Left cardiac atrium (tissue), 4 donors: ENCODE measurements around the gene FAM229A. TPM values are rescaled to one million over a fixed set of nuclear protein-coding genes. Genes with fewer than 3 reads are reported as not detected.
"Not testable (repeated sequence)": the region's sequence is repeated elsewhere in the genome, so short reads cannot be mapped to it uniquely, and the experiment has no call there.

Source experiments
- ATAC-seq, 2 donors: fragments of 200-7000 bp; cut with Tn5 transposase; one replicate each; pipeline ENCODE4 v1.9.1; 2020; ENCODE audit warnings: mild to moderate bottlenecking in 2 of 2, moderate library complexity in 2 of 2
- DNase-seq: peaks from one replicate; pipeline ENCODE4 v3.0.0-alpha.2; 2020
- intact Hi-C, 2 donors: fragments of 100-400 bp; cut with DNase I; formaldehyde crosslinking; loops; one replicate each; pipeline versions ENCODE4 v1.14.1 to v1.15.1; 2022 to 2023
- total RNA-seq, 2 donors: library from RNA; stranded (reverse); fragmentation: NEBNext Ultra II Directional; extraction: Animal tissue kit (Norgen Biotek cat#: 25700); gene quantifications; one replicate each; pipeline ENCODE4 v1.2.1, GENCODE V29; 2021
- donor health status: DM: no; HTN: yes; CAD: no.
- donor health status: DM: no; HTN: yes; CAD: no; lungs with severe emphysema.
- donor health status: DM: yes; HTN: yes; CAD: no.
- donor health status: Dilated cardiomyopathy.

Gene FAM229A
- total RNA-seq, 2 donors from 2014 or later: 1.8 to 2.6 TPM

DNA sequence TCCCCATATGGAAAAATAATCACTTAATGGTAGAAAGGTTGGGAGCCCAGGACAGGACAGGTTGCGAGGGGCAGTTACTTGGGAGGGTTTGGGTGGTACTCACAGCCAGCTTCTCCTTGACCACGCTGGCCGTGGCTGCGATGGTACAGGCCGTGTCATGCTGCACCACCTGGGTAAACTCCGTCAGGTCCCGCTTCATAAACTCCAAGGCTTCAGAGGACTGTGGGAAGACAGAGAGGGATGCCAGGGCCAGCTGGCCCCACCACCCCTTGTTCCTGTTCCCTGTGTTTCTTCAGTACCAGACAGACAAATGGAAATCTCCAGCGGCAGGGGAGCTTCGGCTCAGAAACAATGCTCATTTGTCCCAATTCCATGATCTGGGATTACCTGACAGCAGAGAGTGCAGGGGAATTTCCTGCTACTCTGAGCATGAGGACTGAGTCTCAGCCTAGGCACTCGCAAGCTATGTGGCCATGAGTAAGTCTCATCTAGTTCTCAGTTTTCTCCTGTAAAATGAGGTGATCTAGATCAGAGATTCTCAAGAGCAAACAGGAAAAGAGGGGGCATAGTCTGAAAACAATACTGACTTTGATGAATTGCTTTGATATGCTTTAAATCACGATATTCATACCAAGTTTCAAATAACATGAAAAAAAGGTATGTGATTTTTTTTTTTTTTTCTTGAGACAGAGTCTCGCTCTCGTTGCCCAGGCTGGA, 24.5 kb upstream of the FAM229A start:
- intact Hi-C loops: no loop called here
- DNase-seq (no peak), ATAC-seq (no peak)

DNA sequence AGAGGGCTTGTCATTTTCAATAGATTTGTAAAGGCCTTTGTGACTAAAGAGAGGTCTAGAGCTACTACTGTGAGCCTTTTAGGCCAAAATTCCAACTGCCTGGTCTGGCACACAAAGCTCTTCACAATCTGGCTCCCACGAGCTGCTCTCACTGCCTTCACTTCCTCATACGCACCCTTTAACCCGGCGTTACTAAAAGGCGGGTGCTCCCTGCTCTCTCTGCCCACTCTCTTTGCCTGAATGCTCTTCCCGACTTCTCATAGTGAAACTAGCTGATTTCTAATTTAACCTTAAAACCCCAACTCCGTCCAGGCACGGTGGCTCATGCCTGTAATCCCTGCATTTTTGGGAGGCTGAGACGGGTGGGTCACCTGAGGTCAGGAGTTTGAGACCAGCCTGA, 17.8 kb upstream of the FAM229A start:
- no peak for DNase-seq
- intact Hi-C loops: no loop called here
- ATAC-seq: no peak

DNA sequence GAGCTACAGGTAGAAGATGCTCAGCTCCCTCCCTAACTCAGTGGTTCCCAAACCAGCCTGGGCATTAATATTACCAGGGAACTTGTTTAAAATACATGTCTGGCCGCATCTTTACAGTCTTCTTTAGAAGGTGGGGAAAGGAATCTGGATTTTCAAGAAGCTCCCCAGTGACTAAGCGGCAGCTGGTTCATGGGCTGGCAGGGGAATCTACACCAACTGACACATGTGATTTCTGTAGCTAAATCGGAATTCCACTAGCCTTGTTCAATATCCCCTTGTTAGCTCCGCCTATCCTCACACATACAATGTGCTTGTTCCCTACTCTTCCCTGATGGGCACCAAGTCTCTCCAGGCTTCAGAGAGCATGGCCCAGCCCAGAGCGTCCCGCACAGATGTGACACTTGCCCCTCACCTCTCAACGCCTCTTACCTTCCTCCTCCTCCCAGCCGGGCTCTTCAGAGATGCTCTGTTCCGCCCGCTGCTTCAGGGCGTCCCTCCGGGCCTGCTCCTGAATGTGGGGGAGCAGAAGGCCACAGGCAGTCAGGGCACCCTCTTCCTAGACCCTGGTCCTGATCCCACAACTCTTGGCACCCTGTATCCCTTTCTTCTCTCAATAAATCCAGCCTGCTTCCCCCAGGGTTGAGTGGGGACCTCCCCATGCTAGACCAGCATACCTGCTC, 15.4 kb upstream of the FAM229A start:
- intact Hi-C loops: no loop called here
- no peak for DNase-seq
- no peak for ATAC-seq

DNA sequence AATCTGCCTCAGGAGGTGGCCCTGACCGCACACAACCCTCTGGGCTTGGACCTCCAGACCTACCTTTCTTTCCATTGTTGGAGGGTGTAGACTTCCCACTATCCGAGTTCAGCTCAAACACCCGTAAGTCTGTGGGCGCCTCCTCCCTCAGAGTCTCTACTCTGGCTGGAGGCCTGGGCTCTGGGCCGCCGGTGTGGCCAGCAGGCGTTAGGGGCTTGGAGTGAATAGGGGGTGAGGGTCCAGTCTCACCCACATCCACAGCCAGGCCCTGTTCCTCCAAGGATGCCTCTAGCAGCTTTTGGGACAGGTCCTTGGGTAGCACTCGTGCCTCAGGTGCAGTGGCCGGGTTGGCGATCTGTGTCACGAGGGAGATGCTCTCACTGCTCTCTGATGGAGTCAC, 13.9 kb upstream of the FAM229A start:
- no peak for ATAC-seq
- intact Hi-C loops: no loop called here
- no peak for DNase-seq

DNA sequence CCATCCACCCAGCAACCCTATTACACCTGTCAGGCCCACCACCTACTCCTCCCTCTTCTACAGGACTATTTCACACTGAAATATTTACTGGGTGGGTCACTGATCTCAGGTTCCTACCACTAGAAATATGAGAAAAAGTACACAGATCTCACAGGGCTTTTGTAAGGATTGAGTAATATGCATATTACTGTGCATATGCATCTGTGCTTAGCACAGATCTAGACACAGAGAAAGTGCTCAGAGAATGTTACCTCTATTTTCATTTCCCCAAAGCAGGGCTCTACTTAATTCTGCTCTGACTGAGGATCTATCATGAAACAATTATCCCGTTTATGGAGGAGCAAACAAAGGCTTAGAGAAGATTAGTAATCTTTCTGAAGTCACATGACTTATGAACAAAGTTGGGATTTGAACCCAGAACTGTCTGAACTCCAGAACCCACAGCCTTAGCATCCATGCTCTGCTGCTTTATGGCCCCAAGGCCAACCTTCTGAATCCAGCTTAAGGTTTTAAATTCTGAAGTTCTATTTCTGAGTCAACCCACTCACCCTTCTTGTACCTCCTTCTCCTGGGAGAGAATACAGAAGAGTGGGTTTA, 11.8 kb upstream of the FAM229A start:
- no peak for DNase-seq
- no peak for ATAC-seq
- intact Hi-C loops: no loop called here

DNA sequence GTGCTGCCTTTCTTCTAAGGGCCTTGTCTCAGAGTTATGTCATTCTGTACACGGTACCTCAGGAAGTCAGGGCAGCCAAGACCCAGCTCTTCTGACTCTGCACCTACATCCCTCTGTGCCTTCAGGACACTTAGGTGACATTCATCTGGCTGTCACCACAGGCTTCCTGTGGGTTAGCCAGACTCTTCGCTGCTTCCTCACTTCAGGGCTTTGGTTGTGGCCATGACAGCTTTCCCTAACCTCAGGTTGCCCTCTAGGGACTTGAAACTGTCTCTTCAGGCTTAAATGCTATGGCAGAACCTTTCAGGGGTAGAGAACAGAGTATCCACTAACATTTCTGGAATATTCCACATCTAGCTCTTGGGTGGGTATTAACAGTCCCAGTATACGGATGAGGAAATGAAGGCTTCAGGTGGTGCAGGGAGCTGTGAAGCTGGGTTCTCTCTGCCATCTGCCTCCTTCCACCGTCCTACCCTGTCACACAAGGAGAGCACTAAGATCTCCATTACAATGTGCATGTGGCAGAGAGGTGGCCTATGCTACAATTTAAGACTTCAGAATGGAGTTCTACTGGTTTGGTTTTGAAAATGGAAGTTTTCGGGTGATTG, 10.0 kb upstream of the FAM229A start:
- ATAC-seq (peak in 1 of 2 donors; percentile 27), DNase-seq (no peak)
- intact Hi-C loops: no loop called here

DNA sequence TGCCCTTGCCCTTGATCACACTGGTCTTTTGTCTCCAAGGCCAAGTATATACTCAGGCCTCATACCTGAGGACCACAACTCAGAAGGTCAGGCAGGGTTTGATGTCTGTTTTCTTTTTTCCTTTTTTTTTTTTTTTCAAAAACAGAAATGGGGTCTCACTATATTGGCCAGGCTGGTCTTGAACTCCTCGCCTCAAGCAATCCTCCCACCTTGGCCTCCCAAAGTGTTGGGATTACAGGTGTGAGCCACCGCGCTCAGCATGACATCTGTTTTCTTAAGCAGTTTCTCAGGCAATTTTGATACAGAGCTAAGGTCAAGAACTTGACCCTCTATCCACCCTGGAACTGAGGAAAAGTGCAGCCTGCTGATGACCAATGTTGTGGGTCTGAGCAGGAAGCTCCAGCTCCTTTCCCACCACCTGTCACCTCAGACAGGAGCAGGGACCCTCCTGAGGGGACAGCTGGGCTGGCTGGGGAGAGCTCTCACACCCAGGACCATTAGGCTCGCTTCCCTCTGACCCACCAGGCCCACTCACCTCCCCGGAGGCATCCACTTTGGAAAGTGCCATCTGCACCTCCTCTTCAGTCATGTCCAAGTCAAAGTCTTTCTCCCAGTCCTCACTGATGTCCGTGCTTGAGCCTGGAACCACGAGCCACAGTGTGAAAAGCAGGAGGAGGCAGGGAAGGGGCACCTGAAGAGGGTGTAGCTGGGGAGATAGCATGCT, 5.8 kb upstream of the FAM229A start:
- ATAC-seq (no peak), DNase-seq (no peak)
- intact Hi-C loops: no loop called here

DNA sequence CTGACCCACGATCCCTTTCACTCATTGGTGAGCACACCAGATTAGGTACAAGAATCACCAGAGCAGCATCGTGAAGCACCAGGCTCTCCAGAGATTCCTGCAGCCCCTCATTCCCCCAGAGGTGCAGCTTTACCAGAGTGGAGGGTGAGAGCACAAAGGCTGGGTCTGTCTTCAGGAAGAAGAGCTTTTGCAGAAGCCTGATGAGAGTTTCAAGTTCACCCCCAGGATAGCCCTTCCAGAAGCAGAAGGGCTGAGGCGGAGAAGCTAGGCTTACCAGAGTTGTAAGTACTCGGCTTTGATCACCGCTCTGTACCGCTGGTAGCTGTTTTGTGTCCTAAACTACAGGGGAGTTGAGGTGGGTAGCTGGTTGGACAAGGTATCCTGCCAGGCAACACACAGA, 3.2 kb upstream of the FAM229A start:
- no peak for ATAC-seq
- intact Hi-C loops: no loop called here
- DNase-seq: no peak

DNA sequence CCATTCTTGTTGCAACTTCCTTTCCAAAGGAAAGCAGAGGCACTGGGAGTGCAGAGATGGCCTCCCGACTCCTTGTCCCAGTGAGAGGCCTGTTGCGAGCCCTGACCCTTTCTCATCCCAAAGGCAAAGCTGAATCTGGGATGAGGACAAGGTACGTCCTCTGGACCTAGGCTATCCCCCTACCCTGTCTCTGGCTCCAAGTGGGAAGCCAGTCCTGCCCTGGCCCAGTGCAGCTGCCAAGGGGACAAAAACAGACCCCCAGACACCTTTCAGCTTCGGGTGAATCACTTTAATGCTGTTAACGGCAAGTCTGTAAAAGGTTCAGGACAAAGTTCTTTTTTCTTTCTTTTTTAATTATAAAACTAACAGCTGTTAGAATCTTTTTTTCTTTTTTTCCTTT, 2.6 kb upstream of the FAM229A start:
- DNase-seq (no peak), ATAC-seq (no peak)
- intact Hi-C loops: no loop called here

DNA sequence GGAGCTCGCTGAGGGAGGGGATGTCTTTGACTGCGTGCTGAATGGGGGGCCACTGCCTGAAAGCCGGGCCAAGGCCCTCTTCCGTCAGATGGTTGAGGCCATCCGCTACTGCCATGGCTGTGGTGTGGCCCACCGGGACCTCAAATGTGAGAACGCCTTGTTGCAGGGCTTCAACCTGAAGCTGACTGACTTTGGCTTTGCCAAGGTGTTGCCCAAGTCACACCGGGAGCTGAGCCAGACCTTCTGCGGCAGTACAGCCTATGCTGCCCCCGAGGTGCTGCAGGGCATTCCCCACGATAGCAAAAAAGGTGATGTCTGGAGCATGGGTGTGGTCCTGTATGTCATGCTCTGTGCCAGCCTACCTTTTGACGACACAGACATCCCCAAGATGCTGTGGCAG, 1.4 kb upstream of the FAM229A start:
- intact Hi-C loops: no loop called here
- DNase-seq (no peak), ATAC-seq (no peak)

DNA sequence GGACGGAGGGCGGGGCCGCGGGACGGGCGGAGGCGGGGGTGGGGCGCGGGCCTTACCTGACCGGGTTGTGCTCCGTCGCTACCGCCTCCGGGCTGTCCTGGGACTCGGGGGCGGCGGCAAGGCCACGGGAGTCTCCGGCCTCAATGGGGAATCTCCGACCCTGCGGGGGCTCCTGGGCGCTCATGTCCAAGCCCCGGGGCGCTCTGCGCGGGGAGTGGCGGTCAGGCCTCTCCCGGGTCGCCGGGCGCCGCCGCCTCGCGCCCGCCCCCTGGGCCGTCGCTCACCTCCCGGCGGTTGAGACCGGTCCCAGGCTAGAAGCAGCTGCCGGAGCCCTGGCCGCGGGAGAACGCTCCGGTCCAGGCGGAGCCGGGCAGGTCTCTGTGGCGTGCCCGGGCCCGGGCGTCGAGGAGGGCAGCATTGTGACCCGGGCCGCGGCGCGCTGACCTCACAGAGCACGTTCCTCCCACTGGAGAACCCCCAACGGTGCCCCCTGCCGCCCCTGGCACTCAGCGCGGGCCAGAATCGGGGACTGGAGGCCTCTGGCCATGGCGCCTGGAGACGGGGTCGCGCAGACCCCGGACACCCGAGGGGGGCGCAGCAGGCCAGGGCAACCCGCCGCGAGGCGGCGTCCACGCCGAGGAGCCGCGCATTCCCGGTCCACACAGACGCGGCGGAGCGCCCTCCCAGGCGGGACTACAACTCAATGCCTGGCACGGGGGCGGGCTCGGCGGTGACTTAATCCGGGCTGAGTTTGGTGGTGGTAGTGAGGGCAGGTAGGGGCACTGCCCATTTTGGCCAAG, 411 bp downstream of the FAM229A start:
- intact Hi-C loops: no loop called here
- DNase-seq (peak; percentile 76), ATAC-seq (peak; percentile 75 to 82)

DNA sequence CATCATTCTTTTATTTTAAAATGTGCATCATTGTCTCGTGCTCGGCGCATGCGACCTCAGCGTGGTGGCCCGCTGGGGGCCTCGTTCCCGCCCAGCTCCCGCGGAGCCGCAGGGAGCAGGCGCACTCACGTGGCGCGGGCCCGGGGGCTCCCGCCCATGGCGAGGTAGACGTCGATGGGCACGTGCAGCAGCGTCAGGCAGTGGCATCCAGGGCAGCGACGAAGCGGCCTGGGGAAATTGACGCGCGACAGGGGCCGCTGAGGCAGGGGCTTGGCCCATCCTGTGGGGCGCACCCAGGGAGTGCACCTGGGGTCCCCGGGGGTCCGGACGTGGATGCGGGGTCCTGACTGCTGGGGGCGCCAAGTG, 994 bp downstream of the FAM229A start:
- ATAC-seq (no peak), DNase-seq (no peak)
- intact Hi-C loops: no loop called here

DNA sequence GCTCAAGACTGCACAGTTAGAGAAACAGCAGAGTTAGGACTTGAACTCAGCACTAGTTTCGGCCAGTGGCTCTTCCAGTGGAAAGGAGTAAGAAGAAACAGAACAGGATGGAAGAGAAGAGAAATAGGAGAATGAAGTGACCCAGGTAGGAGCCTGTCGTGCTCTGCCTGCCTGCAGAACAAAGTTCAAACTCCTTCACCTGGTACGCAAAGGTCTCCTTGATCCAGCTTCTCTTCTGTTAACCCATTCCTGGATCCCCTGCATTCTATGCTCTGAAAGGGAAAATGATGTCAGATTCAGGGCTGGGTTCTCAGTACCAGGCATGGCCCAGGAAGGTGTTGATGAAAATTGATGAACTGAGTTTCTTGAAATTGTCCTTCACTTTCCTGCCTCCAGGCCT, 3.9 kb downstream of the FAM229A start:
- intact Hi-C loops: no loop called here
- no peak for ATAC-seq
- no peak for DNase-seq

DNA sequence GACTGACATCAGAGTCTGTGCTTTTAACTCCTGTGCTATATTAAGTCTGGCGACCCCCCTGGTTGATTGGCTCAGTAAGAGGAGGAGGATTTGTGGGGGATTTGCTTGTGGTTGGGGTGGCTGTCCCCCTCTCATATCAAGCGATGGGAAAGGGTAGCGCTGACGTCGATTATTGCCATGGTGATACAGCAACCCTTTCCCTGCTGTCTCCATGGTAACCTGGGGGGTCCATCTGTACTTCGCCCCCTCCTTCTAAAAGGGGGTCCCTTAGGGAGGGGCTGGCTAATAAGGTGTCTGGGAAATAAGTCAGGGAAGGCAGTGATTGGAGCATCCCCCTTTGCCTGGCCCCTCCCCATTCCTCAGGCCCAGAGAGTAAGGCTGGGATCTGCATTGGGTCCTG, 4.7 kb downstream of the FAM229A start:
- DNase-seq: no peak
- ATAC-seq: no peak
- intact Hi-C loops: no loop called here

DNA sequence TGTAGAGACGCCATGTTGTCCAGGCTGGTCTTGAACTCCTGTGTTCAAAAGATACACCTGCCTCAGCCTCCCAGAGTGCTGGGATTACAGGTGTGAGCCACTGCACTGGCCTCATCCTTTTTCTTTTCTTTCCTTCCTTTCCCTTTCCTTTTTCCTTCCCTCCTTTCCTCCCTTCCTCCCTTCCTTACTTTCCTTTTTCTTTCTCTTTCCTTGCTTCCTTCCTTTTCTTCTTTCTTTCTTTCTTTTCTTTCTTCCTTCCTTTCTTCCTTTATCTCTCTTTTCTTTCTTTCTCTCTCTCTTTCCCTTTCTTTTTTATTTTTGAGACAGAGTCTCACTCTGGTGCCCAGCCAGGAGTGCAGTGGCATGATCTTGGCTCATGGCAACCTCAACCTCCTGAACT, 5.8 kb downstream of the FAM229A start:
- intact Hi-C loops: no loop called here
- no peak for DNase-seq
- ATAC-seq: no peak

DNA sequence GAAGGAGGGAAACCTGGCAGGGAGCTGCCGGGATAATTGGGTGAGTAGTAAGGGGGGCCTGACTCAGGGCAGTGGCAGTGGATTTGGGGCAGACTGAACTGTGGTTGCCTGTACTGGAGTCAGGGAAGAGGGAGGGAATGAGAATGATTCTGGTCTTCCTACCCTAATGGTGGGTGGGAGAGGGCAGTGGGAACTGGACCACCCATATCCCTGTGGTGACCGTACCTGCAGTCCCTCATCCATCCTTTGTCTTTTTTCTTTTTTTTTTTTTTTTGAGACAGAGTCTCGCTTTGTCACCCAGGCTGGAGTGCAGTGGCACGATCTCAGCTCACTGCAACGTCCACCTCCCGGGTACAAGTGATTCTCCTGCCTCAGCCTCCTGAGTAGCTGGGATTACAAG, 6.5 kb downstream of the FAM229A start:
- intact Hi-C loops, DNase-seq, ATAC-seq: not testable (repeated sequence)

DNA sequence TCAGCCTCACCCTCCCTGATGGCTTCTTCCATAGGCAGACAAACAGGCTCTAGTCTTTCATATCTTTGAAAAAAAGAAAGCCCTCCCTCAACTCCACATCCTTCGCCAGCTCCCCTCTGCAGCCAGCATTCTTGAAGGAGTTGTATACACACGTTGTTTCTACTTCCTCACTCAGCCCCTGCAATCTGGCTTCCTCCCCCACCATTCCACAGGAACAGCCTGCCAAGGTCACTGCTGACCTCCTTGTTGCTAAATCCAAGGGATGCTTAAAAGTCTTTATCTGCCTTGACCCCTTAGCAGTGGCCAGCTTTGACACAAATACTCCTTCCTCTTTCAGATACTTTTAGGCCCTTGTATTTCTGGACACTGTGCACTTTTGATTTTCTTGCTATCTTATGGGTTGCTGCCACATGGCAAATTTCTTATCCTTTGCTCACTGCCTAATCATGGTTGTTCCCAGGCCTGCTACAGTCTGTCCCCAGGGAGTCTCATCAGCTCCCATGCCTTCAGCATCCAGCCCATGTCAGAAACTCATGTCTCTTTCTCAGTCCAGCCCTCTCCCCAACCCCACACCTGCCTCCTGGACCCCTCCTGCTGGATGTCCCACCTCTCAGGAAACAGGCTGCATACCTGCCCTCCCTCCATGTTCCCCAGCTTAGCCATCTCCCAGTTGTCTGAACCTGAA, 8.3 kb downstream of the FAM229A start:
- DNase-seq (peak; percentile 80), ATAC-seq (peak; percentile 10 to 14)
- intact Hi-C loops: no loop called here

DNA sequence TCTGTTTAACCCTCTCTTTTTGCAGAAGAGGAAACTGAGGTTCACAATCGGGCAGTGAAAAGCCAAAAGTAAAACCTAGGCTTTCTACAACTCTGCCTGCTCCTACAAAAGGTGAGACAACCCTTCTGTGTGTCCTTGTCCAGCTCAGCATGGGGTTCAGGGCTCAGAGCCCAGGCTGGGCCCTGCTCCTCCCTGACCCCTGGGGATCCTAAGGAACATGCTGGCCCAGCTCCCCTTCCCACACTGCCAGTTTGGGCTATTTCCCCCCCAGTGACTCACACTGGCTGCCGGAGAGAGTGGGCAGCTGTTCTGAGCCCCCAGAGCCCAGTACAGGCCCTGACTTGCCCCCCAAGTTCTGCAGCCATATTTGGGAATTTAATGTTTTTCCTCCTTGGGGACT, 8.9 kb downstream of the FAM229A start:
- ATAC-seq (peak in 1 of 2 donors; percentile 6), DNase-seq (no peak)
- intact Hi-C loops: no loop called here
